Upper lobe of right lung (tissue), 1 donor: ENCODE results near the gene ARHGAP24. TPM values are rescaled to one million over a fixed set of nuclear protein-coding genes. Genes with fewer than 3 reads are reported as not detected.

Experiments used
- ATAC-seq: fragments of 200-7000 bp; cut with Tn5 transposase; one replicate; pipeline ENCODE4 v1.9.1; 2020; ENCODE audit warnings: mild to moderate bottlenecking, moderate library complexity
- DNase-seq: peaks from one replicate; pipeline ENCODE4 v3.0.0-alpha.2; 2020
- H3K27ac ChIP-seq: fragments of 200-600 bp; one replicate; pipeline ENCODE4 v1.8.0; 2022
- H3K27me3 ChIP-seq: fragments of 200-600 bp; one replicate; pipeline ENCODE4 v1.8.0; 2022; ENCODE audit warnings: mild to moderate bottlenecking
- H3K36me3 ChIP-seq: fragments of 200-600 bp; one replicate; pipeline ENCODE4 v1.8.0; 2022
- H3K4me1 ChIP-seq: fragments of 200-600 bp; one replicate; pipeline ENCODE4 v1.8.0; 2022
- H3K4me3 ChIP-seq: fragments of 200-600 bp; one replicate; pipeline ENCODE4 v1.8.0; 2022; ENCODE audit warnings: mild to moderate bottlenecking
- H3K9me3 ChIP-seq: fragments of 200-600 bp; one replicate; pipeline ENCODE4 v1.8.0; 2022
- intact Hi-C: fragments of 100-400 bp; cut with DNase I; formaldehyde crosslinking; loops from one replicate; pipeline ENCODE4 v1.11.0; 2022
- total RNA-seq: library from RNA; stranded (reverse); fragmentation: NEBNext Ultra II Directional; extraction: Animal tissue kit (Norgen Biotek cat#: 25700); gene quantifications from one replicate; pipeline ENCODE4 v1.2.1, GENCODE V29; 2021
- TF ChIP-seq, protein P1 (sequence below): fragments of 200-600 bp; IDR thresholded peaks from one replicate; pipeline ENCODE4 v1.8.0; 2022; ENCODE audit warnings: antibody characterized with exemption
- donor health status: DM: no; HTN: yes; CAD: no; lungs with severe emphysema.

The ARHGAP24 gene
- total RNA-seq, 1 donor from 2014 or later: 29.8 TPM

DNA sequence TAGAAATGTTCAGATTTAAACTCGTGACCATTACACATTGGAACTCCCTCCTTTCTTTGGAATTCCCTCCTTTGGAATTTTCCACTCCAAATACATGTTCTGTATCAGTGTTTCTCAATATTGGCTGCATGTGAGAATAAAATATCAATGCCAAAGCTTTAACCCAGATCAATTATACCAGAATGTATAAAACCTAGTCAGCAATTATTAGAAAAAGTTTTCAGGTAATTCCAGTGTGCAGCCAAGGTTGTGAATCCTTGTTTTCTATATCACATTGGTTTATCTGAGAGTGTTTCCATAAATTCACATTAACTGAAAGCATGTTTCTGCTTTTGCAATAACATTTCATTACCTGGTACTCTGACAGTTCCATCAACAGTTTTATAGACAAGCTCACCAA, 490.6 kb downstream of the ARHGAP24 start:
- H3K27me3 ChIP-seq: no peaks in the 10 kb centered on the region
- no peak overlapping the region for H3K27ac ChIP-seq
- ATAC-seq: no peak
- no peaks in the 10 kb centered on the region for H3K9me3 ChIP-seq
- intact Hi-C loops: no loop called here
- TF ChIP-seq, protein P1, sequence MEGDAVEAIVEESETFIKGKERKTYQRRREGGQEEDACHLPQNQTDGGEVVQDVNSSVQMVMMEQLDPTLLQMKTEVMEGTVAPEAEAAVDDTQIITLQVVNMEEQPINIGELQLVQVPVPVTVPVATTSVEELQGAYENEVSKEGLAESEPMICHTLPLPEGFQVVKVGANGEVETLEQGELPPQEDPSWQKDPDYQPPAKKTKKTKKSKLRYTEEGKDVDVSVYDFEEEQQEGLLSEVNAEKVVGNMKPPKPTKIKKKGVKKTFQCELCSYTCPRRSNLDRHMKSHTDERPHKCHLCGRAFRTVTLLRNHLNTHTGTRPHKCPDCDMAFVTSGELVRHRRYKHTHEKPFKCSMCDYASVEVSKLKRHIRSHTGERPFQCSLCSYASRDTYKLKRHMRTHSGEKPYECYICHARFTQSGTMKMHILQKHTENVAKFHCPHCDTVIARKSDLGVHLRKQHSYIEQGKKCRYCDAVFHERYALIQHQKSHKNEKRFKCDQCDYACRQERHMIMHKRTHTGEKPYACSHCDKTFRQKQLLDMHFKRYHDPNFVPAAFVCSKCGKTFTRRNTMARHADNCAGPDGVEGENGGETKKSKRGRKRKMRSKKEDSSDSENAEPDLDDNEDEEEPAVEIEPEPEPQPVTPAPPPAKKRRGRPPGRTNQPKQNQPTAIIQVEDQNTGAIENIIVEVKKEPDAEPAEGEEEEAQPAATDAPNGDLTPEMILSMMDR: no peak
- peaks cover 8% of the 10 kb centered on the region for H3K4me1 ChIP-seq
- no peak for DNase-seq
- no peaks in the 10 kb centered on the region for H3K36me3 ChIP-seq
- no peak overlapping the region for H3K4me3 ChIP-seq

DNA sequence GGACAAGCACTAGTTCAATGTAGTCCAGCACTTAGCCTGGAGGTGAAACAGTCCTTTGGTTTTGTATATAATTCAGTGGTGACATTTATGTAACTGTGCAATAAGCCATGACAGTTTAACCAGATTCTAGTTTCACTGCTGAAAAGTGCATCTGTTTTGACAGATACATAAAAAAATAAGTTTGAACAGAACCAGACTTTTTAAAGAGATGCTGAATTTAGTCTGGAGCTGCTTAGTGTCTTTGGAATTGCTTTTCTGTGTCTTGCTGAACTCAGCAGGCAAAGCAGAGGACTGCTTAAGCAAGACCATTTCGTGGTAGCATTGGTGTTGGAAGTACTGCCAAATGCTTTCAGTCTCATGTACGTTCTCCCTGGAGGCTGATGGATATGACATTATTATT, 491.4 kb downstream of the ARHGAP24 start:
- Histone ChIP-seq H3K27me3 (no peaks in the 10 kb centered on the region), H3K4me3 (no peak overlapping the region), H3K9me3 (no peaks in the 10 kb centered on the region), H3K27ac (no peak overlapping the region), H3K36me3 (no peaks in the 10 kb centered on the region), H3K4me1 (peaks cover 8% of the 10 kb centered on the region)
- DNase-seq (no peak), ATAC-seq (no peak)
- intact Hi-C loops: no loop called here
- TF ChIP-seq, protein P1: no peak

DNA sequence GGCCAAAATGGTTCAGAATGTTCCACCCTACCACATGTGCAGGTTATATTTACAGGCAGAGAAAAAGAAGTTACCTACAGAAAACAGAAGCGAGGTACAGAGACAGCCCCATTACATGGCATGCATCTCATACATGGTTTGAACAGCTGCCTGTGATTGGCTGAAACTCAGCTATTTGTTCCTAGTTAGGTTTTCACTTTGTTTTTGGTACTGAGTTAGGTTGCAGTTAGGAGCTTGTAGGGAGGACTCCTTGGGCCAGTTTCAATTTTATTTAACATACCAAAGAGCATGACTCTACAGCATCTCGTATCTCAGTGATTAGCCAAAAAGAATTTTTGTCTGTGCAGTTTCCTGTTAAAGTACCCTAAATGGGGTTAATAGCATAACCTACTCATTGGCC, 492.9 kb downstream of the ARHGAP24 start:
- DNase-seq: no peak
- no peak for ATAC-seq
- intact Hi-C loops: no loop called here

DNA sequence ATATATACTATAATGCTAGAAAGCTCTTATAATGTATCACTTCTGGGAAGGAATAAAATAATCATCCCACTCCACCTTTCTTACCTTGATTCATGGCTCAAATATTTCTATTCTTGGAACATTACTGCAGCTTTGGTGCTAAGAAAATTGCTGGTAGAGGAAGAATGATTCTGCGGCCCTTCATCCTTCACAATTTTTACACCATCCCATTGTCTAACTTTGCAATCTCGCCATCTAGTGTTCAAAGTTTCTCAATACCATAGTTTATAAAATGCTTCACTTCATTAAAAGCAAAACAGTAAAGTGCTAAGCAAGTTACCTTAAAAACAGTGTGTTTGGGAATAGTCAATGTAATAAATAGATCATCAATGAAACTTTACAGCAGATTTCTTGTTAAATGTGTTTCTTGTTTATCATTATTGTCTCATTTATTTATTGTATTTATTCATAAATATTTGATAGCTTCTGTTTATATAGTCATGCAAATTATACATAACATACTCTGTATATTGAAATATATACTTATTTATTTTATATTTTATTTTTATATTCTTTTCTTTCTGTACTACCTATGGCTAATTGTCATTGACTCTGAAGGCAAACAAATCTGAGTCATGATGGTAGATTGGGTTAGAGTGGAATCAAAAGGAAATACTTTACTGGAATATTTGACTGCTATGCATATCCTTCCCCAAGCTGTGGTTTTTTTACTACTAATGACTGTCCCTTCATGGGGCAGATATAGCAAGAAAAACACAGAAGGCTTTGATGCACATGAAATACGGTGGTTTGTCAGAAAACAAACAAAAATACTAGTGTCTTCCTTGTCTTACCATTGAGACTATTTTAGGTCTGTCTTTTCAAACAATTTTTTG, 494.2 kb downstream of the ARHGAP24 start:
- H3K4me1 ChIP-seq: peaks cover 8% of the 10 kb centered on the region
- H3K36me3 ChIP-seq: no peaks in the 10 kb centered on the region
- no peaks in the 10 kb centered on the region for H3K9me3 ChIP-seq
- H3K27me3 ChIP-seq: no peaks in the 10 kb centered on the region
- TF ChIP-seq, protein P1: peak; percentile 58
- ATAC-seq: peak; percentile 82
- no peak overlapping the region for H3K4me3 ChIP-seq
- H3K27ac ChIP-seq: no peak overlapping the region
- intact Hi-C loops: no loop called here
- no peak for DNase-seq

More for the DNA sequence above, 492.9 kb downstream of the ARHGAP24 start:
- Histone ChIP-seq H3K27me3 (no peaks in the 10 kb centered on the region), H3K36me3 (no peaks in the 10 kb centered on the region), H3K27ac (no peak overlapping the region), H3K4me3 (no peak overlapping the region), H3K4me1 (peaks cover 8% of the 10 kb centered on the region), H3K9me3 (no peaks in the 10 kb centered on the region)
- TF ChIP-seq, protein P1: no peak

DNA sequence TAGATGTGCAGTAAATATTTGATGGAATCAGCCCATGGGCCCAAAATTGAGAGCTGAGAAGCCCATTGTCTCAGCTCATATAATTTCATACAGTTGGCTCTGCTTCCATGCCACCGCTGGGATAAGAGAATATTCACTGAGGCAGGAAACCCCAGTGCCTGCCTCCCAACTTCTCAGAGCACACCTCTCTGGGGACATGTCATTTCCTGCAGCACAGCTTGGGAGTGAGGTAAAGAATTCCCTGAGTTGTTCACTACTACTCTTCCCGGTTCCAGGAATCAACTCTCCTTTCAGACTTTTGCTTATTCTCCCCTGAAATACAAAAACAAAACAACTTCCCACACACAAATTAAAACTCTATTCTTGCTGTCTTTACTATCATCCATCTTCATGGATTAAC, 495.6 kb downstream of the ARHGAP24 start:
- DNase-seq (no peak), ATAC-seq (no peak)
- intact Hi-C loops: no loop called here
- no peaks in the 10 kb centered on the region for H3K9me3 ChIP-seq
- H3K27me3 ChIP-seq: no peaks in the 10 kb centered on the region
- H3K27ac ChIP-seq: no peak overlapping the region
- peaks cover 8% of the 10 kb centered on the region for H3K4me1 ChIP-seq
- H3K36me3 ChIP-seq: no peaks in the 10 kb centered on the region
- no peak overlapping the region for H3K4me3 ChIP-seq
- TF ChIP-seq, protein P1: no peak
